MM.1S (cell line): Measurements from ENCODE around the gene REC114.

Experiments
- CTCF ChIP-seq: fragments of 300-600 bp; sonication (generic); IDR thresholded peaks from 2 replicates; pipeline ENCODE4 v1.5.1; 2016; ENCODE audit warnings: antibody characterized with exemption, low read length, mixed read lengths
- EZH2 ChIP-seq: fragments of 300-600 bp; sonication (generic); optimal IDR thresholded peaks from 2 replicates; pipeline ENCODE3; 2017; ENCODE audit warnings: low read depth, mild to moderate bottlenecking, antibody characterized with exemption, low read length, mixed read lengths

GRCh38 chr15:73597036-73597638 is 154.2 kb downstream of the REC114 start:
- no peak for TF ChIP-seq EZH2
- no peak for TF ChIP-seq CTCF
